Coronary artery (tissue), 2 donors: Measurements from ENCODE around the gene HCN1.

ENCODE experiments used
- DNase-seq: peaks from one replicate; pipeline ENCODE4 v3.0.0-alpha.2; 2017; ENCODE audit warnings: low spot score
- H3K27ac ChIP-seq, 2 donors: fragments of 200-600 bp; sonication (generic); one replicate each; pipeline ENCODE4 v1.5.1; 2016 to 2019
- H3K4me3 ChIP-seq: fragments of 200-600 bp; sonication (generic); 2 replicates; pipeline ENCODE4 v1.5.1; 2016; ENCODE audit warnings: mild to moderate bottlenecking, moderate library complexity
- TF ChIP-seq, protein P1 (sequence below): fragments of 200-600 bp; sonication (generic); IDR thresholded peaks from one replicate; pipeline ENCODE4 v1.5.1; 2019; ENCODE audit warnings: antibody characterized with exemption

Gene HCN1

DNA sequence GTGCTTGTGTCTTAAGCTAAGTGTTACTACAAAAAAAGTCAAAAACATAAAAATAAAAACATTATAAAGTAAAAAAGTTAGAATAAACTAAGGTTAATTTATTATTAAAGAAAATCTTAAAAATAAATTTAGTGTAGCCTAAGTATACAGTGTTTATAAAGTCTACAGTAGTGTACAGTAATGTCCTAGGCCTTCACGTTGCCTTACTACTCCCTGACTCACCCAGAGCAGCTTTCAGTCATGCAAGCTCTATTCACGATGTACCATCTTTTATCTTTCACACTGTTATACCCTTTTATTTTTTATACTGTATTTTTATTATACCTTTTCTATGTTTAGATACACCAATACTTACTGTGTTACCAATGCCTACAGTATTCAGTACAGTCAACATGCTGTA, 288.1 kb downstream of the HCN1 start:
- Histone ChIP-seq H3K27ac (no peak overlapping the region), H3K4me3 (no peak overlapping the region)
- TF ChIP-seq, protein P1, sequence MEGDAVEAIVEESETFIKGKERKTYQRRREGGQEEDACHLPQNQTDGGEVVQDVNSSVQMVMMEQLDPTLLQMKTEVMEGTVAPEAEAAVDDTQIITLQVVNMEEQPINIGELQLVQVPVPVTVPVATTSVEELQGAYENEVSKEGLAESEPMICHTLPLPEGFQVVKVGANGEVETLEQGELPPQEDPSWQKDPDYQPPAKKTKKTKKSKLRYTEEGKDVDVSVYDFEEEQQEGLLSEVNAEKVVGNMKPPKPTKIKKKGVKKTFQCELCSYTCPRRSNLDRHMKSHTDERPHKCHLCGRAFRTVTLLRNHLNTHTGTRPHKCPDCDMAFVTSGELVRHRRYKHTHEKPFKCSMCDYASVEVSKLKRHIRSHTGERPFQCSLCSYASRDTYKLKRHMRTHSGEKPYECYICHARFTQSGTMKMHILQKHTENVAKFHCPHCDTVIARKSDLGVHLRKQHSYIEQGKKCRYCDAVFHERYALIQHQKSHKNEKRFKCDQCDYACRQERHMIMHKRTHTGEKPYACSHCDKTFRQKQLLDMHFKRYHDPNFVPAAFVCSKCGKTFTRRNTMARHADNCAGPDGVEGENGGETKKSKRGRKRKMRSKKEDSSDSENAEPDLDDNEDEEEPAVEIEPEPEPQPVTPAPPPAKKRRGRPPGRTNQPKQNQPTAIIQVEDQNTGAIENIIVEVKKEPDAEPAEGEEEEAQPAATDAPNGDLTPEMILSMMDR: no peak
- no peak for DNase-seq

DNA sequence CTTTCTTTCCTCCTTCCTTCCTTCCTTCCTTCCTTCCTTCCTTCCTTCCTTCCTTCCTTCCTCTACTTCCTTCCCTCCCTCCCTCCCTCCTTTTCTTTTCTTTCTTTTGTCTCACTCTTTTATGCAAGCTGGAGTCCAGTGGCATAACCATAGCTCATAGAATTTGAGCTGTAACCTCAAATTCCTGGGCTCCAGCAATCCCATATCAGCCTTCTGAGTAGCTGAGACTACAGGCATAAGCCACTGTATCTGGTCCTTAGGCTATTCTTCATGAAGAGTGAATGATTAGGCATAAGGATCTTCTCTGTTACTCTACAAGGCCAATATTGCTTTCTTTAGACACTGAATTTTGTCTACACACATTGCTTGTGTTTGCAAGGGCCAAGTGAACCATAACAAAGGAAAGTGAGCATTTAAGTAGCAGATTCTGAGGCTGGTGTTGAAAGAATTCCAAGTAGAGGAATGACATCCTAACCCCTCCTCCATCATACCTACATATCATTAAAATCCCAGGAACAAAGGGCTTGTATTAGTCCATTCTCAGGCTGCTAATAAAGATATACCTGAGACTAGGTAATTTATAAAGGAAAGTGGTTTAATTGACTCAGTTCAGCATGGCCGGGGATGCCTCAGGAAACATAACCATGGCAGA, 293.2 kb downstream of the HCN1 start:
- TF ChIP-seq, protein P1: no peak
- DNase-seq: no peak
- Histone ChIP-seq H3K27ac (no peak overlapping the region), H3K4me3 (no peak overlapping the region)

DNA sequence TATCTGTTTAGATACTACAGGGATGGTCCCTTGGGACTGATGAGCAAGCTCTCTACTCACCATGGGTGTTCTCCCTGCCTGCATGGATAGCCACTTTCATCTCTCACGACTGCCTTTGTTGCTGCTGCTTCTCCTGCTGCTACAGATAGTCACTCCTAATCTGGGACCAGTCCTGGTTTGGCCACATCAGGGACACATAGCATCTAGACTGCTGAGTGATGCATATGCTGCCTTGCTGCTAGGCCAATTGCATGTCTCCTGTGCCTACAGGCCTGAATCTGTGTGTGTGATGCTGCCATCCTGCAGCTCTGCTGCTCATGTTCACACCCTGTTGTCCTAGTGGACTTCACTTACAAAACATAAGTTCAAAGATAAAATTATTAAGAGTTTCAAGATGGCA, 297.1 kb downstream of the HCN1 start:
- no peak for DNase-seq
- no peak overlapping the region for H3K4me3 ChIP-seq
- TF ChIP-seq, protein P1: no peak
- H3K27ac ChIP-seq: no peak overlapping the region

DNA sequence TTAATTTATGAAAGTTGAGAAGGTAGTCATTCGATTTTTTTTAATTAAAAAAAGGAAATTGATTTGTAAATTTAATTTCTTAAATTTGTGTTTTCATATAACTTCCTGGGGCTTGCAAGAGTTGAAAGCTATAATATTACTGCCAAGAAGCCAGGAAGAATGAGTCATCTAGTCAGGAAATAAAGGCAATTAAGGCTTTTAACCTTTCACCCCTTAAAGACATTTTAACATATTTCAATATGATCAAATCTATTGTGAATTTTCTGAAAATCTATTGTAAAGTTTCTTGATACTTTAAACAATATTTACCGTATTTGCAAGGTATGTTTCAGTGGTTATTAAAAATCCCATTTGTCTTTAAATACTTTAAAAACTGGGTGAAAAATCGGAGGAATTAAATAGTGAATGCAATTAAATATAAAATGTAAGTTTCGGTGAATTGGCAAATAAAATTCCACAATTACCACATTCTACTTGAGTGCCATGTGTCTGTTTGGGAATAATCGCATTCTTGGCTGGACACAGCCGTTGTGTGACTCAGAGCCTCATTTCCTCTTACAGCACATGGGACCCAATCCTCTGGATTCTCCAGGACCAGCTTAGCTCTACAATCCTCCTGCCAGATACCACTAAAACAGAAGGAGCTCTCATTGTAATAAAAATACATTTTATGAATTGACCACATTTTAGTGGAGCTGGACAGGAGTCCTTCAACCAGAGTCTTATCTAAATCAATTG, 310.7 kb downstream of the HCN1 start:
- TF ChIP-seq, protein P1: no peak
- no peak overlapping the region for H3K27ac ChIP-seq
- no peak overlapping the region for H3K4me3 ChIP-seq
- no peak for DNase-seq

DNA sequence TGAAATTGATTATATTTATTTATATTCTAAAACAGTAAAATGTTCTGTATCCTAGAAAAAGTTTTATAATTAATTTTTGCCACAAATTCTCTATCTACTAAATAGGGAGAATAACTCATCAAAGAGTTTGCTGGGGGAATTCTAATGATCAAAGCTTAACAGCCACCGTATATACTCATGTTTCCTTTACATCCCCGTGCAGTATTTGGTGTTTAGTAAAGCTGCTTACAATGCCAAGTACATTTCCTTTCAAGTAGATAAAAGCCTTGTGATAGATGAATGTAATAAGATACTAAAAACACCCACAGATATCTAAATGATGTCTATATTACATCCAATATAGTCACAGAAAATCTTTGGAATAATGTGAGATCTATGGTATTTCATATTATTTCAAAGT, 312.2 kb downstream of the HCN1 start:
- DNase-seq: no peak
- H3K27ac ChIP-seq: no peak overlapping the region
- no peak overlapping the region for H3K4me3 ChIP-seq
- TF ChIP-seq, protein P1: no peak

DNA sequence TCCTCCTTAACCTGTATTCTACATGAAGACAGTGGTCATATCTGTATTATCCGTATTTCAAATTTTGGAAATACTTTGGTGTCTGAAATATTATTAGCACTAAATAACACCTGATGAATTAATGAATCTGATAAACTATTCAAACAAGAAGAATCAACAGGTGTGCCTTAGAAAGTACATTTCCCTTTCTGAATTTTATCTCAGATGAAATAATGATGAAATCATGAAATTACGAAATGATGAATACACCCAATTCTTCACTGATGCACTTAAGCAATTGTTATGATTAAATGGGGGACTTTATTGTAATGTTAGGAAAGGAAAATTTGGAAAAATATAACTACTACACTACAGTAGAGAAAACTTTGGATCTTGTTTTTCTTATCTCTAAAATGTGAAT, 313.6 kb downstream of the HCN1 start:
- TF ChIP-seq, protein P1: no peak
- H3K27ac ChIP-seq: no peak overlapping the region
- DNase-seq: no peak
- H3K4me3 ChIP-seq: no peak overlapping the region

DNA sequence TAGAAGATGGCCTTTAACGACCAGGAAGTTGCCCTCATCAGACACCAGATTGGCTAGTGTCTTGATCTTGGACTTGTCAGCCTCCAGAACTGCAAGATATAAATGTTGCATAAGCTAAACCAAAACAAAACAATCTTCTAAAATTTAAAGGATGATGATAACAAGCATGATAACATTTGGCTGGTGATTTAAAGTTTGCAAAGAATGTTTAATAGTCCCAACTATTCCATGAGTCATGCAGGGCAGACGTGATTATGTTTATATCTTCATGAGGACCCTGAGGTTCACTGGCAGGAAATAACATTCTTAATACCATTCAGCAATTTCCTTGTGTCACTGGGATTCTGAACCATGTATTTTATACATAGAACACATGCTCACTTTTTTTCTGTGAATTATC, 319.8 kb downstream of the HCN1 start:
- H3K27ac ChIP-seq: no peak overlapping the region
- no peak for DNase-seq
- no peak overlapping the region for H3K4me3 ChIP-seq
- TF ChIP-seq, protein P1: no peak
